Thyroid gland (tissue), 4 donors: Measurements from ENCODE around the gene PABPC4L. TPM values are rescaled to one million over a fixed set of nuclear protein-coding genes. Genes with fewer than 3 reads are reported as not detected.

Experiments
- DNase-seq, 2 donors: peaks; one replicate each; pipeline ENCODE4 v3.0.0-alpha.2; 2019
- H3K27ac ChIP-seq, 3 donors: fragments of 200-600 bp; sonication (generic); 1 replicate in 2 of 3; 2 replicates in 1 of 3; pipeline ENCODE4 v1.5.1; 2016 to 2019; ENCODE audit warnings: mild to moderate bottlenecking in 1 of 3, moderate library complexity in 1 of 3
- H3K27me3 ChIP-seq: fragments of 200-600 bp; sonication (generic); one replicate; pipeline ENCODE4 v1.5.1; 2019
- H3K36me3 ChIP-seq, 2 donors: fragments of 200-600 bp; sonication (generic); one replicate each; pipeline ENCODE4 v1.5.1; 2016 to 2019
- H3K4me1 ChIP-seq, 2 donors: fragments of 200-600 bp; sonication (generic); one replicate each; pipeline ENCODE4 v1.5.1; 2017 to 2019
- H3K4me3 ChIP-seq, 3 donors: fragments of 200-600 bp; sonication (generic); replicated peaks in 1 of 3; 1 replicate in 2 of 3; 2 replicates in 1 of 3; pipeline ENCODE4 v1.5.1; 2016; ENCODE audit warnings: mild to moderate bottlenecking in 1 of 3
- H3K9me3 ChIP-seq: fragments of 200-600 bp; sonication (generic); one replicate; pipeline ENCODE4 v1.5.1; 2017
- CTCF ChIP-seq, 6 experiments: fragments of 200-600 bp in 3 of 6; fragments of 450-650 bp in 3 of 6; sonication (generic) in 3 of 6; IDR thresholded peaks; one replicate each; pipeline ENCODE4 v1.5.1; 2016 to 2019; ENCODE audit warnings: antibody characterized with exemption in 6 of 6, mild to moderate bottlenecking in 2 of 6, inconsistent platforms in 1 of 6, moderate library complexity in 1 of 6
- POLR2A ChIP-seq, 2 donors: fragments of 450-650 bp; IDR thresholded peaks; one replicate each; pipeline ENCODE4 v1.6.1; 2017; ENCODE audit warnings: antibody characterized with exemption in 2 of 2, mild to moderate bottlenecking in 2 of 2, moderate library complexity in 1 of 2
- WGBS, 2 donors: methylation state at CpG; one replicate each; pipeline ENCODE4 v1.1.5; 2017; 5-methylcytosine and 5-hydroxymethylcytosine counted together
- intact Hi-C: fragments of 100-400 bp; cut with DNase I; formaldehyde crosslinking; loops from one replicate; pipeline ENCODE4 v1.15.1; 2023
- total RNA-seq, 4 donors: library from RNA; depleted of rRNA; stranded (reverse); fragments of >200 nt; gene quantifications; one replicate each; pipeline ENCODE4 v1.2.3, GENCODE V29; 2016

The PABPC4L gene
- total RNA-seq, 4 donors from 2014 or later = 2.5 to 5.1 (median 3.1) TPM

GRCh38 chr4:134154097-134154496 lies 47.5 kb downstream of the PABPC4L start:
- WGBS, 2 donors = 91 to 92% methylated on average over 4 of the region's 4 CpGs
- no peak for DNase-seq
- intact Hi-C loops = no loop called here
- TF ChIP-seq POLR2A (IDR thresholded peaks at IDR 0.05) (no peak), CTCF (IDR thresholded peaks at IDR 0.05) (no peak)
- Histone ChIP-seq H3K27ac (no peak overlapping the region), H3K4me3 (no peak overlapping the region), H3K4me1 (no peaks in the 10 kb centered on the region), H3K9me3 (no peaks in the 10 kb centered on the region), H3K36me3 (no peaks in the 10 kb centered on the region), H3K27me3 (no peaks in the 10 kb centered on the region)

GRCh38 chr4:134147941-134148340 lies 53.6 kb downstream of the PABPC4L start:
- no peaks in the 10 kb centered on the region for H3K9me3 ChIP-seq
- no peak for TF ChIP-seq CTCF (IDR thresholded peaks at IDR 0.05)
- no peak for TF ChIP-seq POLR2A (IDR thresholded peaks at IDR 0.05)
- intact Hi-C loops = no loop called here
- no peaks in the 10 kb centered on the region for H3K4me1 ChIP-seq
- no peak overlapping the region for H3K27ac ChIP-seq
- H3K4me3 ChIP-seq = no peak overlapping the region
- H3K27me3 ChIP-seq = no peaks in the 10 kb centered on the region
- no peak for DNase-seq
- no peaks in the 10 kb centered on the region for H3K36me3 ChIP-seq
